Gastrocnemius medialis (tissue), 4 donors: ENCODE measurements around the gene OR13J1. TPM values are rescaled to one million over a fixed set of nuclear protein-coding genes. Genes with fewer than 3 reads are reported as not detected.

Experiments
- ATAC-seq, 2 donors: fragments of 150-250 bp; one replicate each; pipeline ENCODE4 v1.9.1; 2016
- DNase-seq, 2 donors: peaks; one replicate each; pipeline ENCODE4 v3.0.0-alpha.2; 2019
- H3K27ac ChIP-seq, 4 donors: fragments of 200-600 bp; sonication (generic); 1 replicate in 1 of 4; 2 replicates in 3 of 4; pipeline ENCODE4 v1.5.1; 2016 to 2018; ENCODE audit warnings: mild to moderate bottlenecking in 2 of 4, moderate library complexity in 1 of 4
- H3K27me3 ChIP-seq, 3 donors: fragments of 200-600 bp; sonication (generic) in 2 of 3; 1 replicate in 1 of 3; 2 replicates in 2 of 3; pipeline versions ENCODE4 v1.5.1 to v1.6.0; 2016 to 2019; ENCODE audit warnings: mild to moderate bottlenecking in 1 of 3, moderate library complexity in 1 of 3
- H3K36me3 ChIP-seq, 2 donors: fragments of 200-600 bp; sonication (generic) in 1 of 2; one replicate each; pipeline ENCODE4 v1.5.1; 2017 to 2018
- H3K4me1 ChIP-seq, 2 donors: fragments of 200-600 bp; sonication (generic) in 1 of 2; one replicate each; pipeline ENCODE4 v1.5.1; 2016 to 2017; ENCODE audit warnings: mild to moderate bottlenecking in 2 of 2
- H3K4me3 ChIP-seq, 4 donors: fragments of 200-600 bp; sonication (generic) in 3 of 4; 1 replicate in 1 of 4; 2 replicates in 3 of 4; pipeline ENCODE4 v1.5.1; 2016 to 2019; ENCODE audit warnings: mild to moderate bottlenecking in 2 of 4
- H3K9me3 ChIP-seq, 3 donors: fragments of 200-600 bp; sonication (generic) in 2 of 3; 1 replicate in 1 of 3; 2 replicates in 2 of 3; pipeline ENCODE4 v1.5.1; 2016 to 2019
- POLR2A ChIP-seq, 2 donors: fragments of 450-650 bp; IDR thresholded peaks; one replicate each; pipeline ENCODE4 v1.6.1; 2017; ENCODE audit warnings: antibody characterized with exemption in 2 of 2, mild to moderate bottlenecking in 2 of 2, moderate library complexity in 2 of 2
- in situ Hi-C, 4 donors: fragments of 200-750 bp; cut with MboI; loops; one replicate each; pipeline versions ENCODE4 v1.15.0 to v1.8.0; 2017; ENCODE audit warnings: low sequenced_read_pairs in 4 of 4
- intact Hi-C: fragments of 100-400 bp; cut with DNase I; formaldehyde crosslinking; loops from one replicate; pipeline ENCODE4 v1.15.1; 2023; ENCODE audit warnings: low total_unique reads
- total RNA-seq, 4 donors: library from RNA; depleted of rRNA; stranded (reverse); fragments of >200 nt; gene quantifications; one replicate each; pipeline versions ENCODE4 v1.1.0 to v1.2.3, GENCODE V29; 2016
- TF ChIP-seq, protein P1 (sequence below), 5 experiments: fragments of 450-650 bp in 3 of 5; fragments of 200-600 bp in 2 of 5; sonication (generic) in 2 of 5; IDR thresholded peaks in 4 of 5; conservative IDR thresholded peaks in 1 of 5; 1 replicate in 4 of 5; 2 replicates in 1 of 5; pipeline ENCODE4 v1.5.1; 2016 to 2019; ENCODE audit warnings: antibody characterized with exemption in 5 of 5, mild to moderate bottlenecking in 3 of 5, moderate library complexity in 3 of 5

OR13J1 gene
- total RNA-seq, 4 donors from 2014 or later, result not detected

DNA sequence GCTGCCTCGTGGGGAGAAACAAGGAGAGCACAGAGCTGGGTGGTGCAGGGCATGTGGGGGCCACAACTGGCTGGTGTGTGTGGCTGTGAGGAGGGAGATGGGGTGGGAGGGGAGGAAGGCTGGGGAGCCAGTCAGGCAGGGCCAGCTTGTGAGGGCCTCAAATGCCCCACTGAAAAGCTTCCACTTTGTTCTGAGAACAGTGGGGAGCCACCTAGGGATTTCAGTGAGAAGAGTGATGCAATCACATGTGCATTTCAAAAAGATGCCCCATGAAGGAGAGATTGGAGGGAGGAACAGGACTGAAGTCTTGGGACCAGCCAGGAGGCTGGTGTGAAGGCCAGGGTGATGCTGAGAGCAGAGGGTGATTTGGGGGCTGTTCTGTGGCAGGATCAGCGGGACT lies 1.3 kb downstream of the OR13J1 start:
- Histone ChIP-seq H3K9me3 (no peaks in the 10 kb centered on the region), H3K4me1 (no peaks in the 10 kb centered on the region), H3K4me3 (no peak overlapping the region), H3K27ac (no peak overlapping the region), H3K27me3 (peaks cover 0 to 17% (median 5%) of the 10 kb centered on the region in 3 donors), H3K36me3 (no peaks in the 10 kb centered on the region)
- in situ Hi-C loops, result no loop called here
- no peak for DNase-seq
- TF ChIP-seq, protein P1, sequence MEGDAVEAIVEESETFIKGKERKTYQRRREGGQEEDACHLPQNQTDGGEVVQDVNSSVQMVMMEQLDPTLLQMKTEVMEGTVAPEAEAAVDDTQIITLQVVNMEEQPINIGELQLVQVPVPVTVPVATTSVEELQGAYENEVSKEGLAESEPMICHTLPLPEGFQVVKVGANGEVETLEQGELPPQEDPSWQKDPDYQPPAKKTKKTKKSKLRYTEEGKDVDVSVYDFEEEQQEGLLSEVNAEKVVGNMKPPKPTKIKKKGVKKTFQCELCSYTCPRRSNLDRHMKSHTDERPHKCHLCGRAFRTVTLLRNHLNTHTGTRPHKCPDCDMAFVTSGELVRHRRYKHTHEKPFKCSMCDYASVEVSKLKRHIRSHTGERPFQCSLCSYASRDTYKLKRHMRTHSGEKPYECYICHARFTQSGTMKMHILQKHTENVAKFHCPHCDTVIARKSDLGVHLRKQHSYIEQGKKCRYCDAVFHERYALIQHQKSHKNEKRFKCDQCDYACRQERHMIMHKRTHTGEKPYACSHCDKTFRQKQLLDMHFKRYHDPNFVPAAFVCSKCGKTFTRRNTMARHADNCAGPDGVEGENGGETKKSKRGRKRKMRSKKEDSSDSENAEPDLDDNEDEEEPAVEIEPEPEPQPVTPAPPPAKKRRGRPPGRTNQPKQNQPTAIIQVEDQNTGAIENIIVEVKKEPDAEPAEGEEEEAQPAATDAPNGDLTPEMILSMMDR (IDR thresholded peaks at IDR 0.05 in 4 of 5, conservative IDR thresholded peaks at IDR 0.05 in 1 of 5), result no peak
- no peak for TF ChIP-seq POLR2A (IDR thresholded peaks at IDR 0.05)
- intact Hi-C loops, result no loop called here
- no peak for ATAC-seq

DNA sequence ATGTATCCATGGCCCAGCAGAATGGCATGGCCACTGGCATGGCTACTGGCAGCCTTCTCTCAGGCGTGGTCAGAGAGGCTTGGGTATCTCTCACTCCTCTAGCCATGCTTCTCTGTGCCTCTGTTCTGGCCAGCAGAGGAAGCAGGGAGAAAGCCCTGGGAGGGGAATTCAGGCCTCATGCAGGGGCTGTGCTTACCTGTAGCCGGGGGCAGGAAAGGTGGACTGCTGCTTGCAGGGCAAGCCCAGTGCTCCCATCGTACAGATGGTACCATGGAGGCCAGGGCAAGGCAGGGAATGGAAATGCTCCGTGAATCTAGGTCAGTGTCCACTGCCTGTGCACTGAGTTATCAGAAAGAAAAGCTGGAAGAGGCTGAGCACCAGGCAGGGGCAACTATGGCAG lies 2.7 kb downstream of the OR13J1 start:
- no peaks in the 10 kb centered on the region for H3K36me3 ChIP-seq
- H3K27ac ChIP-seq, result no peak overlapping the region
- in situ Hi-C loops, result no loop called here
- no peak for DNase-seq
- ATAC-seq, result no peak
- H3K9me3 ChIP-seq, result no peaks in the 10 kb centered on the region
- no peak for TF ChIP-seq POLR2A (IDR thresholded peaks at IDR 0.05)
- TF ChIP-seq, protein P1 (IDR thresholded peaks at IDR 0.05 in 4 of 5, conservative IDR thresholded peaks at IDR 0.05 in 1 of 5), result no peak
- H3K4me3 ChIP-seq, result no peak overlapping the region
- peaks cover 5 to 26% (median 6%) of the 10 kb centered on the region in 3 donors for H3K27me3 ChIP-seq
- no peaks in the 10 kb centered on the region for H3K4me1 ChIP-seq
- intact Hi-C loops, result no loop called here

DNA sequence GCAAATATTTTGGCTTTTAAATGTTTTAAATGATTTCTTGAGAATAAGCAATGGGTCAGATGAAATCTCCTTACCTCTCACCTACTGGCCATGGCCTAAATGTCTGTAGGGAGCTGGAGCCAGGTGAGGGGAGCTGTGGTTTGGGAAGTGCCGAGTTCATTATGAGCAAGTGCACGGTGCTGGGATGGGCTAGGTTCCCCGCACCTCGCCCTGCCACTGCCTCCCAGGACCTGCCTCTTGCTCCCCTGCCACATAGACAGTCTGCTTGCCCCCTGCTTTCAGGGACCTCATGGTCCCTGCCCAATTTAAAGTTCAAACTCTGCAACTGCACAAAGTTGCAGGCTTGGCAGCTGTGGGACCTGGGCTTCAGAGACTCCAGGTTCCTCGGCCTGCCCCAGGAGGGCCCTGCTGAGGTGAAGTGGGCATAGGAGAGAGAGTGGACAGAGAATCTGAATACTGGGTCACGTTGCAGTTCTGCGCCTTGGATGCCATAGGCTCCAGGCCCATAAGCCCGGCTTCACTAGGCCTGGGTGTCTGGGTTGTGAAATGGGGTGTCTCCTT lies 5.4 kb downstream of the OR13J1 start:
- no peak overlapping the region for H3K4me3 ChIP-seq
- intact Hi-C loops (no loop called here), in situ Hi-C loops (no loop called here)
- H3K27ac ChIP-seq, result no peak overlapping the region
- ATAC-seq (no peak), DNase-seq (no peak)
- no peaks in the 10 kb centered on the region for H3K36me3 ChIP-seq
- H3K4me1 ChIP-seq, result no peaks in the 10 kb centered on the region
- peaks cover 6 to 26% (median 8%) of the 10 kb centered on the region in 3 donors for H3K27me3 ChIP-seq
- TF ChIP-seq, protein P1 (IDR thresholded peaks at IDR 0.05 in 4 of 5, conservative IDR thresholded peaks at IDR 0.05 in 1 of 5), result no peak
- TF ChIP-seq POLR2A (IDR thresholded peaks at IDR 0.05), result no peak
- H3K9me3 ChIP-seq, result no peaks in the 10 kb centered on the region

DNA sequence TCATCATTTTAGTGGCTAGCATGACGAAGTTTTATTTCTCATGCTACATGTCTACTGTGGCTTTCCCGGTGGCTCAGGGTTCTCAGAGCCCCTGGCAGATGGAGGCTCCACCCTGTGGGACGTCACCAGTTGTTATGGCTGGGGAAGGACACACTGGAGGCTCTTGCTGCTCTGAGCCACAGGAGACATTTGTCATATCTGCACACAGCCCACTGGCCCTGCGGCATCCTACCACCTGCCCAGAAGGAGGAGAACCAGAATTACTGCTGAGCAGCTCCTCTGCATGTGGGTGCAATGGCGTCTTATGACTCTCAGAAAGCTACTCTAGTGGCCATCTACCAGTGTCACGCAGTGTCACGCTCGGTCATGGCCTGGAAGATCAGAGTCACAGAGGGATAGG lies 6.6 kb downstream of the OR13J1 start:
- H3K27me3 ChIP-seq, result peaks cover 6 to 26% (median 8%) of the 10 kb centered on the region in 3 donors

More for the DNA sequence above, 6.6 kb downstream of the OR13J1 start:
- Histone ChIP-seq H3K36me3 (no peaks in the 10 kb centered on the region), H3K27ac (no peak overlapping the region), H3K4me3 (no peak overlapping the region), H3K9me3 (no peaks in the 10 kb centered on the region), H3K4me1 (no peaks in the 10 kb centered on the region)
- in situ Hi-C loops (no loop called here), intact Hi-C loops (no loop called here)
- DNase-seq (no peak), ATAC-seq (no peak)
- no peak for TF ChIP-seq POLR2A (IDR thresholded peaks at IDR 0.05)
- TF ChIP-seq, protein P1 (IDR thresholded peaks at IDR 0.05 in 4 of 5, conservative IDR thresholded peaks at IDR 0.05 in 1 of 5), result no peak
